ENCODE data around the gene CSNK1D. TPM values are rescaled to one million over a fixed set of nuclear protein-coding genes. Genes with fewer than 3 reads are reported as not detected.

Gene CSNK1D
- total RNA-seq, 1 donor from 2014 or later = 41.5 TPM

DNA sequence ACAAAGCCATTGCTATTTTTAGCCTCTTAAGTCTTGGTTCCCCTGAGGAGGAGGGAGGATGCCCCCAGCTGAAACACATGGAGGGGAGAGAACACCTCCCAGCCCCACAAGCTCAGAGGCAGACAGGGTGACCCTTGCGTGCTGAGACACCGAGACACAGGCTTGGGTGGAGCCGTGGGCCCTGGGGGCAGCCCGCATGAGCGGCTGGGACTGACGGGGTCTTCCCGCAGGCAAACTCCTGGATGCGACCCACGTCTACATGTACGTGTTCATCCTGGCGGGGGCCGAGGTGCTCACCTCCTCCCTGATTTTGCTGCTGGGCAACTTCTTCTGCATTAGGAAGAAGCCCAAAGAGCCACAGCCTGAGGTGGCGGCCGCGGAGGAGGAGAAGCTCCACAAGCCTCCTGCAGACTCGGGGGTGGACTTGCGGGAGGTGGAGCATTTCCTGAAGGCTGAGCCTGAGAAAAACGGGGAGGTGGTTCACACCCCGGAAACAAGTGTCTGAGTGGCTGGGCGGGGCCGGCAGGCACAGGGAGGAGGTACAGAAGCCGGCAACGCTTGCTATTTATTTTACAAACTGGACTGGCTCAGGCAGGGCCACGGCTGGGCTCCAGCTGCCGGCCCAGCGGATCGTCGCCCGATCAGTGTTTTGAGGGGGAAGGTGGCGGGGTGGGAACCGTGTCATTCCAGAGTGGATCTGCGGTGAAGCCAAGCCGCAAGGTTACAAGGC lies 34.9 kb downstream of the CSNK1D start:
- no peak for TF ChIP-seq EZH2 (IDR thresholded peaks at IDR 0.05)
- no peak for TF ChIP-seq EZH2phosphoT487 (IDR thresholded peaks at IDR 0.05)
- TF ChIP-seq, protein P1, sequence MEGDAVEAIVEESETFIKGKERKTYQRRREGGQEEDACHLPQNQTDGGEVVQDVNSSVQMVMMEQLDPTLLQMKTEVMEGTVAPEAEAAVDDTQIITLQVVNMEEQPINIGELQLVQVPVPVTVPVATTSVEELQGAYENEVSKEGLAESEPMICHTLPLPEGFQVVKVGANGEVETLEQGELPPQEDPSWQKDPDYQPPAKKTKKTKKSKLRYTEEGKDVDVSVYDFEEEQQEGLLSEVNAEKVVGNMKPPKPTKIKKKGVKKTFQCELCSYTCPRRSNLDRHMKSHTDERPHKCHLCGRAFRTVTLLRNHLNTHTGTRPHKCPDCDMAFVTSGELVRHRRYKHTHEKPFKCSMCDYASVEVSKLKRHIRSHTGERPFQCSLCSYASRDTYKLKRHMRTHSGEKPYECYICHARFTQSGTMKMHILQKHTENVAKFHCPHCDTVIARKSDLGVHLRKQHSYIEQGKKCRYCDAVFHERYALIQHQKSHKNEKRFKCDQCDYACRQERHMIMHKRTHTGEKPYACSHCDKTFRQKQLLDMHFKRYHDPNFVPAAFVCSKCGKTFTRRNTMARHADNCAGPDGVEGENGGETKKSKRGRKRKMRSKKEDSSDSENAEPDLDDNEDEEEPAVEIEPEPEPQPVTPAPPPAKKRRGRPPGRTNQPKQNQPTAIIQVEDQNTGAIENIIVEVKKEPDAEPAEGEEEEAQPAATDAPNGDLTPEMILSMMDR (IDR thresholded peaks at IDR 0.05) = no peak
- Histone ChIP-seq H2AFZ (replicated peaks) (no peak overlapping the region), H3K79me2 (ENCODE audit: low read depth) (peaks cover 13% of the 10 kb centered on the region), H3K27ac (no peak overlapping the region), H3K9ac (no peak overlapping the region), H3K27me3 (no peaks in the 10 kb centered on the region), H3K4me2 (no peak overlapping the region), H3F3A (ENCODE audit: low read depth) (peaks cover 15% of the 10 kb centered on the region), H3K36me3 (no peaks in the 10 kb centered on the region), H3K9me3 (ENCODE audit: low read depth) (no peaks in the 10 kb centered on the region), H3K4me3 (no peak overlapping the region), H3K4me1 (peaks cover 16% of the 10 kb centered on the region), H4K20me1 (ENCODE audit: low read depth) (peaks cover 94% of the 10 kb centered on the region)
- Mint-ChIP-seq H3K4me1 (peaks cover 9% of the 10 kb centered on the region), H3K27ac (no peak overlapping the region), H3K36me3 (peaks cover 5% of the 10 kb centered on the region), H3K27me3 (ENCODE audit: insufficient read depth, low read depth) (peaks cover 6% of the 10 kb centered on the region), H3K9me3 (no peaks in the 10 kb centered on the region), H3K4me3 (no peak overlapping the region)
- DNase-seq (ENCODE audit: low spot score) = no peak

DNA sequence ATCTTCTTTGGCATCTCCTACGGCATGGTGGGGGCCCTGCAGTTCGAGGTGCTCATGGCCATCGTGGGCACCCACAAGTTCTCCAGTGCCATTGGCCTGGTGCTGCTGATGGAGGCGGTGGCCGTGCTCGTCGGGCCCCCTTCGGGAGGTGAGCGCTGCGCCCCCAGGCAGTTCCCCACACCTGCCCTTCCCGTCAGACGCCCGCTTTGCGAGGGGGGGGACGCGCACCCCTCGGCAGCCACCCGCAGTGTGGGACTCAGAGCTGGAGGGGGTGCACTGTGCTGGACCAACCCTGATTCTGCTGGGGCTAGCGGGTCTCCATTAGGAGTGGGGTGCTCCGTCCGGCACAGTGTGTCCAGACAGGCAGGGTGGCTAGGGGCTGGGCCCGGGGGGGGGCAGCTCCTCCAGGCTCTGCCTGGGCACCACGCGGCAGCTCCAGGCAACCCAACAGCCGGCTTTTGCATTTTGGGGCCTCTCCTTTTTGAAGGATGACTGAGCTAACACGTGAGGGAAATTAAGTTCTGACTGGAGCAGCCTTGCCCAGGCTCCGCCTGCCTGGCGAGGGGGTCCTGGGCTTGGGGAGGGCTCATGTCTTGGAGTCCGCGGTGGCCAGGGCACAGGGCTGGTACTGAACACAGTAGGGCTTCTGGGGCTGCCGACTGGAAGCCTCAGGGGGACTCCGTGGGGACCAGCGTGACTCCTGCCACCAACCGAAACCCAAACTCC lies 35.6 kb downstream of the CSNK1D start:
- Histone ChIP-seq H2AFZ (replicated peaks) (no peak overlapping the region), H3K9me3 (ENCODE audit: low read depth) (no peaks in the 10 kb centered on the region), H3K36me3 (no peaks in the 10 kb centered on the region), H3K79me2 (ENCODE audit: low read depth) (peaks cover 7% of the 10 kb centered on the region), H4K20me1 (ENCODE audit: low read depth) (peaks cover 94% of the 10 kb centered on the region), H3K4me2 (no peak overlapping the region), H3K27ac (no peak overlapping the region), H3F3A (ENCODE audit: low read depth) (peaks cover 15% of the 10 kb centered on the region), H3K4me1 (peaks cover 16% of the 10 kb centered on the region), H3K4me3 (no peak overlapping the region), H3K27me3 (no peaks in the 10 kb centered on the region), H3K9ac (no peak overlapping the region)
- peaks cover 5% of the 10 kb centered on the region for H3K36me3 Mint-ChIP-seq
- H3K27me3 Mint-ChIP-seq (ENCODE audit: insufficient read depth, low read depth) = peaks cover 9% of the 10 kb centered on the region
- DNase-seq (ENCODE audit: low spot score) = no peak
- H3K4me3 Mint-ChIP-seq = no peak overlapping the region
- no peak for TF ChIP-seq EZH2phosphoT487 (IDR thresholded peaks at IDR 0.05)
- TF ChIP-seq, protein P1 (IDR thresholded peaks at IDR 0.05) = no peak
- TF ChIP-seq EZH2 (IDR thresholded peaks at IDR 0.05) = no peak
- H3K9me3 Mint-ChIP-seq = no peaks in the 10 kb centered on the region
- no peak overlapping the region for H3K27ac Mint-ChIP-seq
- peaks cover 9% of the 10 kb centered on the region for H3K4me1 Mint-ChIP-seq

DNA sequence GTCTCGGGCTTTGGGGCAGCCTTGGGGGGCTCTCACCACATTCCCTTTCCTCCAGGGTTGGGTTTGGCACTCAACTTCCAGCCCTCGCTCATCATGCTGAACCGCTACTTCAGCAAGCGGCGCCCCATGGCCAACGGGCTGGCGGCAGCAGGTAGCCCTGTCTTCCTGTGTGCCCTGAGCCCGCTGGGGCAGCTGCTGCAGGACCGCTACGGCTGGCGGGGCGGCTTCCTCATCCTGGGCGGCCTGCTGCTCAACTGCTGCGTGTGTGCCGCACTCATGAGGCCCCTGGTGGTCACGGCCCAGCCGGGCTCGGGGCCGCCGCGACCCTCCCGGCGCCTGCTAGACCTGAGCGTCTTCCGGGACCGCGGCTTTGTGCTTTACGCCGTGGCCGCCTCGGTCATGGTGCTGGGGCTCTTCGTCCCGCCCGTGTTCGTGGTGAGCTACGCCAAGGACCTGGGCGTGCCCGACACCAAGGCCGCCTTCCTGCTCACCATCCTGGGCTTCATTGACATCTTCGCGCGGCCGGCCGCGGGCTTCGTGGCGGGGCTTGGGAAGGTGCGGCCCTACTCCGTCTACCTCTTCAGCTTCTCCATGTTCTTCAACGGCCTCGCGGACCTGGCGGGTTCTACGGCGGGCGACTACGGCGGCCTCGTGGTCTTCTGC lies 36.3 kb downstream of the CSNK1D start:
- Histone ChIP-seq H3K27me3 (peaks cover 6% of the 10 kb centered on the region), H3K36me3 (no peaks in the 10 kb centered on the region), H3F3A (ENCODE audit: low read depth) (peaks cover 18% of the 10 kb centered on the region), H3K4me1 (peaks cover 20% of the 10 kb centered on the region), H3K4me3 (no peak overlapping the region), H3K9ac (no peak overlapping the region), H3K79me2 (ENCODE audit: low read depth) (no peaks in the 10 kb centered on the region), H4K20me1 (ENCODE audit: low read depth) (peaks cover 94% of the 10 kb centered on the region), H3K27ac (no peak overlapping the region), H3K9me3 (ENCODE audit: low read depth) (no peaks in the 10 kb centered on the region), H3K4me2 (no peak overlapping the region), H2AFZ (replicated peaks) (no peak overlapping the region)
- H3K36me3 Mint-ChIP-seq = peaks cover 1% of the 10 kb centered on the region
- H3K27ac Mint-ChIP-seq = no peak overlapping the region
- peaks cover 5% of the 10 kb centered on the region for H3K4me1 Mint-ChIP-seq
- no peak for DNase-seq (ENCODE audit: low spot score)
- H3K4me3 Mint-ChIP-seq = no peak overlapping the region
- TF ChIP-seq EZH2 (IDR thresholded peaks at IDR 0.05) (no peak), EZH2phosphoT487 (IDR thresholded peaks at IDR 0.05) (no peak)
- no peaks in the 10 kb centered on the region for H3K9me3 Mint-ChIP-seq
- H3K27me3 Mint-ChIP-seq (ENCODE audit: insufficient read depth, low read depth) = peaks cover 6% of the 10 kb centered on the region
